Fibroblast of the aortic adventitia (primary cell): ENCODE measurements around the gene DNAJC10. TPM values are rescaled to one million over a fixed set of nuclear protein-coding genes. Genes with fewer than 3 reads are reported as not detected.

ENCODE experiments used
- DNase-seq: peaks from one replicate; pipeline ENCODE4 v3.0.0-alpha.2; 2010; ENCODE audit warnings: low read depth
- H3K4me3 ChIP-seq: 2 replicates; pipeline ENCODE4 v1.5.1; 2011; ENCODE audit warnings: low read depth, mild to moderate bottlenecking, control low read depth, low read length, moderate library complexity
- CTCF ChIP-seq: IDR thresholded peaks from 2 replicates; pipeline ENCODE4 v1.5.1; 2011; ENCODE audit warnings: mild to moderate bottlenecking, low read length, control low read depth, inconsistent platforms; ENCODE audit not compliant: insufficient read depth
- total RNA-seq: library from RNA; depleted of rRNA; stranded (reverse); fragments of >200 nt; gene quantifications from 2 replicates; pipeline ENCODE4 v1.2.3, GENCODE V29; 2012; ENCODE audit warnings: low replicate concordance

Gene DNAJC10
- total RNA-seq, 1 donor: 184 TPM

GRCh38 chr2:182807319-182807718 lies 91.3 kb downstream of the DNAJC10 start:
- H3K4me3 ChIP-seq: no peak overlapping the region
- no peak for TF ChIP-seq CTCF
- DNase-seq: no peak

- DNase-seq: no peak
- no peak for TF ChIP-seq CTCF
- no peak overlapping the region for H3K4me3 ChIP-seq
Observed at GRCh38 chr2:182810087-182810486, 94.0 kb downstream of the DNAJC10 start.

GRCh38 chr2:182814380-182814779 lies 98.3 kb downstream of the DNAJC10 start:
- no peak for TF ChIP-seq CTCF
- H3K4me3 ChIP-seq: no peak overlapping the region
- DNase-seq: no peak

GRCh38 chr2:182814804-182815203 lies 98.7 kb downstream of the DNAJC10 start:
- DNase-seq: no peak
- no peak for TF ChIP-seq CTCF
- no peak overlapping the region for H3K4me3 ChIP-seq

- TF ChIP-seq CTCF: no peak
- DNase-seq: no peak
- no peak overlapping the region for H3K4me3 ChIP-seq
Observed at GRCh38 chr2:182816866-182817265, 100.8 kb downstream of the DNAJC10 start.

- no peak overlapping the region for H3K4me3 ChIP-seq
- no peak for TF ChIP-seq CTCF
Observed at GRCh38 chr2:182817558-182817957, 101.5 kb downstream of the DNAJC10 start.

GRCh38 chr2:182818501-182818900 lies 102.4 kb downstream of the DNAJC10 start:
- no peak overlapping the region for H3K4me3 ChIP-seq
- DNase-seq: no peak
- no peak for TF ChIP-seq CTCF

More at GRCh38 chr2:182817558-182817957, 101.5 kb downstream of the DNAJC10 start:
- no peak for DNase-seq
